Stimulated activated CD8-positive, alpha-beta memory T cell treated with anti-CD3 and anti-CD28 coated beads, Interleukin-12 subunit alpha, Interleukin-12 subunit beta, amount 100 ng/mL, for 24 hours (primary cell): ENCODE results near the gene GBF1.
"Not testable (repeated sequence)": the region's sequence is repeated elsewhere in the genome, so short reads cannot be mapped to it uniquely, and the experiment has no call there.

Source experiments
- DNase-seq: peaks from one replicate; pipeline ENCODE4 v3.0.0-alpha.2; 2020; ENCODE audit errors: extremely low read depth

GBF1 gene

GRCh38 chr10:102267748-102268147, 22.4 kb downstream of the GBF1 start:
- no peak for DNase-seq

- no peak for DNase-seq
These were observed 23.1 kb downstream of the GBF1 start for GRCh38 chr10:102268375-102268888.

GRCh38 chr10:102269017-102269416, 23.7 kb downstream of the GBF1 start:
- no peak for DNase-seq

GRCh38 chr10:102274062-102274461, 28.7 kb downstream of the GBF1 start:
- no peak for DNase-seq

- no peak for DNase-seq
These were observed 30.0 kb downstream of the GBF1 start for GRCh38 chr10:102275343-102275742.

GRCh38 chr10:102279104-102279503, 33.8 kb downstream of the GBF1 start:
- no peak for DNase-seq

- DNase-seq = no peak
These were observed 35.2 kb downstream of the GBF1 start for GRCh38 chr10:102280397-102281101.

GRCh38 chr10:102281102-102281487, 35.8 kb downstream of the GBF1 start:
- no peak for DNase-seq

- no peak for DNase-seq
These were observed 38.2 kb downstream of the GBF1 start for GRCh38 chr10:102283488-102283887.

- no peak for DNase-seq
These were observed 38.6 kb downstream of the GBF1 start for GRCh38 chr10:102283890-102284289.

GRCh38 chr10:102284531-102284930, 39.2 kb downstream of the GBF1 start:
- no peak for DNase-seq

GRCh38 chr10:102285133-102285532, 39.8 kb downstream of the GBF1 start:
- no peak for DNase-seq

- DNase-seq = no peak
These were observed 40.9 kb downstream of the GBF1 start for GRCh38 chr10:102286216-102286615.

GRCh38 chr10:102287538-102287937, 42.2 kb downstream of the GBF1 start:
- no peak for DNase-seq

- no peak for DNase-seq
These were observed 42.7 kb downstream of the GBF1 start for GRCh38 chr10:102287991-102288390.

GRCh38 chr10:102289356-102289755, 44.0 kb downstream of the GBF1 start:
- no peak for DNase-seq

- DNase-seq = no peak
These were observed 44.5 kb downstream of the GBF1 start for GRCh38 chr10:102289840-102290239.

- DNase-seq = no peak
These were observed 46.0 kb downstream of the GBF1 start for GRCh38 chr10:102291221-102291905.

GRCh38 chr10:102297101-102297500, 51.8 kb downstream of the GBF1 start:
- DNase-seq = no peak

- DNase-seq = no peak
These were observed 53.6 kb downstream of the GBF1 start for GRCh38 chr10:102298899-102299298.

GRCh38 chr10:102299873-102300272, 54.5 kb downstream of the GBF1 start:
- no peak for DNase-seq

- DNase-seq = no peak
These were observed 55.0 kb downstream of the GBF1 start for GRCh38 chr10:102300278-102300843.

GRCh38 chr10:102300912-102301311, 55.6 kb downstream of the GBF1 start:
- not testable (repeated sequence) for DNase-seq
